NOMO-1 treated with dmso at 0.1 percent for 144 hours (cell line): Measurements from ENCODE around the gene DOCK4.

ENCODE experiments used
- DNase-seq: peaks from one replicate; lab custom pipeline; 2025; ENCODE audit not compliant: unreplicated experiment; lab: John Stamatoyannopoulos, UW

The DOCK4 gene

DNA sequence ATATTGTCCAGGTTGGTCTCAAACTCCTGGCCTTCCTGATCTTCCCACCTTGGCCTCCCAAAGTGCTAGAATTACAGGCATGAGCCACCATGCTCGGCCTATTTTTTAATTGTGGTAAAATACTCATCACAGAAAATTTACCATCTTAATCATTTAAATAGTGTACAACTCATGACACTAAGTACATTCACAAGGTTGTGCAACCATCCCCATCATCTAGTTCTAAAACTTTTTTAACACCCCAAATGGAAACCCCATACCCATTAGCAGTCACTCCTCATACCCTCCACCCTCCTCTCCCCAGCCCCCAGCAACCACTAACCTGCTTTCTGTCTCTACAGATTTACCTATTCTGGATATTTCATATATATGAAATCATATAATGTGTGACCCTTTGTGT lies 90.3 kb downstream of the DOCK4 start:
- no peak for DNase-seq

DNA sequence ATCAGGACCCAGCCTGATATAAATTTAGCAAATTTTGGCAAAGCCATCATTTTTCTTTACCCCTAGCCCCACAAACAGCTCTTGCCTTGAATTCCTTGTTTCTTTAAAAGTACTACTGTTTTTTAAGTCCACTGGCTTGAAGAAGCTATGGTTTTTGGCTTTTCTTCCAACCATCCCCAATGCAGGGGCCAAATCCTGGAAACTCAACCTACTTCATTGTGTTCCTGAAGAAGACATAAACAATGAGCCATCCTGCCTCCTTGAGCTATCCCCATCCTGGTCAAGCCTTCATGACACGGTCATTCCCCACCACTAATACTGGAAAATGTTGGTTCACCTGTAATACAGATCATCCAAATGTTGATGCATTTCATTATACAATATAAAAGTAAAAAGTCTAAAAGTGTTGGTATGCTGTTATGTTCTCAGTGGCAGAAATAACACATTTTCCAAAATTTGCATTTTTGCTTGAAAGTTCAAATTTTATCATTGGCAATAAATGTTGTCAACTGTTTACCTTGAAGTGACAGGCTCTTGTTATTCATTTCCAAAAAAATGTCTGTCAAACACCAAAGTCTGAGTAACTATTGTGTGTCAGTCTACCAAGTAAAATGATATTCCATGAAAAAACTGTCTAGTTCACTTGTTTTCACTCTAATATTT lies 92.2 kb downstream of the DOCK4 start:
- DNase-seq: no peak

DNA sequence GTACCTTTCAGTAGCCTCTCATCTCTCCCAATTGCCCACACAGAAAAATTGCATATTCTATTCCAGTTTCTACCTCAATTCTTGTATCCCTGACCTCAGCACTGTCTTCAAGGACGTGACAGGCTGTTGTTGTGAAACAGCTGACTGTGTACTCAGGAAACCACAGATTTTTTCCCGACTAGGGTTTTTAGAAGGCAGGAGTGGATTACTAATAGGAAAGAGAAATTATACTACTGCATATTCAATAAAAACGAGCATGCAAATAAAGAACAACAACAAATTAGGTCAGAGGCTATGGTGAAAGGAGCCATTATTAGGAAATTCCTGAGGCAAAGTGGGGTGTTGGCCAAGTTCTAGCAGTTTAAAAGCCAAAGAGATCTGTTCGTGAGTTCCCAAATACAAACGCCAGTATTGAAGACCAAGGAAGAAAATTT lies 93.4 kb downstream of the DOCK4 start:
- DNase-seq: no peak

DNA sequence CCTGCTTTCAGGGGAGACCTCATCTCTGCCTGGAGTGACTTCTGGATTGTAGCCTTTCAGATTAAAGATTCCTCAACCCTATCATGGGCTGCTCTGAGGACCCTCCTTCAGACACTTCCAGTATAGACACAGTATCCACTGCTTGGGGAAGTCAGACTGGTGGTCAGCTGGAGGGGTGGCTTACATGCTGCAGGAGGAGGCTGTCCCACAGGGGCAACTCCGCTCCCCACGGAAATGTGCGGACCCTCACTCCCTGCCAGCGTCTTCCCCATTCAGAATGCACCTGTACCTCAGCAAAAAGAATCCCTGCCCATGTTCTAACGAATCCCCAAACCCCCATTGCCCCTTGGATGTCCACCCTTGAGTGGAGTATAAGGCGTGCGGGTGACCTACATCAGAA lies 95.5 kb downstream of the DOCK4 start:
- no peak for DNase-seq

DNA sequence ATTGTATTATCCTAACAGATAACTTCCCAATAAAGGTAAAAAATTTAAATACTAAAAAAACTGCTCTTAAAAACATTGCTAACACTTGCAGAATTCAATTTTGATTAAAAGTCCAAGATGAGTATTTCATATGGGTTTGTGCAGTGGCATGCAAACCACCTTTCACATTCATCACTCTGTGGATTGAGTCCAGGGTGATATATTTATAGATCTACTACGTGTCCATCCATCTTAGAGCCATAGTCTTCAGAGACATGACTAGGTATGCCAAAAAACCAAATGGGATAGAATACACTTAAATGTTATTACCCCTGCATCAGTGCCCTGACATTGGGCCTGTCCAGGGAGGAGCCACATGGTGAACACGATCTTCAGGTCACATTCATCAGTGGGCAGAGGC lies 96.0 kb downstream of the DOCK4 start:
- DNase-seq: no peak

DNA sequence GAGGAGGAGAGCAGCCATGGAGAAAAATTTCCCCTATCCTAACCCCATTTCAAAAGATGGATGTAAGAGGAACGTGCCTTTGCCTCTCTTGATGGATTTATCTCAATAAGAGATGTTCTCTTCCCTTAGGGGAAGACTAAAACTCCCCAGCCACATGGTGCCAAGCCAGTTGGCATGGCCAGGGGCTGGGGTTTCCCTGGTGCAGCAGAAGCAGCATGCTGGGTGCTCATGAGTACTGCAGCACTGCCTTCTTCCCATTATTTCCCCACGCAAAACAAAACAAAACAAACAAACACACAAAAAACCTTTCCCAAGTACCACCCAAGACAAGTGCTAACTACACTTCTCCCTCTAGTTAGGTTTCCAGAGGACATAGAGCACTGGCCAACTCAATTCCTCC lies 97.2 kb downstream of the DOCK4 start:
- DNase-seq: no peak

DNA sequence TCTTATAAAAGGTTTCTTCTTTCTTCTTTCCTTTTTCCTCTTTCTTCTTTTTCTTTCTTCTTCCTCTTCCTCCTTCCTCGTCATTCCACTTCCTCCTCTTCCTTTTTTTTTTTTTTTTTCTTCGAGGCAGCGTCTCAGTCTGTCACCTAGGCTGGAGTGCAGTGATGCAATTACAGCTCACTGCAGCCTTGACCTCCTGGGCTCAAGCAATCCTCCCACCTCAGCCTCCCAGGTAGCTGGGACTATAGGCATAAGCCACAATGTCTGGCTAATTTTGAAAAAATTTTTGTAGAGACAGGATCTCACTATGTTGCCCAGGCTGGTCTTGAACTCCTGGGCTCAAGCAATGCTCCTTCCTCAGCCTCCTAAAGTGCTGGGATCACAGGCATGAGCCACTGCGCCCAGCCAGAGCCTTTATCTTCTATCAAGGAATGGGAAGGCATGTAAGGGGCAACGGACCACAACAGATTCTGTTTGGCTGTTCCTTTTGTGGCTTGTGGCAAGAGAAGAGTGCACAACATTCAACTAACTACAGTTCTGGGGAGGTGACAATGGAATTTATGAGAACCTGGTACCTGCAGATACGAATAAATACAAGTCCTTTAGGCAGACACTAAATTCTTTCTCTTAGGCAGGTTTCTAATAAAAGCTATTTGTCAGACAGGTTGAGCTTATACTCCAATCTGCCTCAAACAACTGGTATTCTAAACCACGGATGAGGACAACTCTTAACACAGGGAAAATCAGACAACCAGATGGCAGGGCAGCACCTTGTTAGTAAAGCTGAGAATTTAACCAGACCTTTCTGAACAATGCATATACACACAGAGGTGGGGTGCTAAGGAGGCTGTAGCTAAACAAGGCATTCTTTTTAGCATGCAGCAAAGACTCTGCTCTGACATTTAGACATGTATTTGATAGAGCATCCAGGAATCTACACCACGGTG lies 100.3 kb downstream of the DOCK4 start:
- no peak for DNase-seq

DNA sequence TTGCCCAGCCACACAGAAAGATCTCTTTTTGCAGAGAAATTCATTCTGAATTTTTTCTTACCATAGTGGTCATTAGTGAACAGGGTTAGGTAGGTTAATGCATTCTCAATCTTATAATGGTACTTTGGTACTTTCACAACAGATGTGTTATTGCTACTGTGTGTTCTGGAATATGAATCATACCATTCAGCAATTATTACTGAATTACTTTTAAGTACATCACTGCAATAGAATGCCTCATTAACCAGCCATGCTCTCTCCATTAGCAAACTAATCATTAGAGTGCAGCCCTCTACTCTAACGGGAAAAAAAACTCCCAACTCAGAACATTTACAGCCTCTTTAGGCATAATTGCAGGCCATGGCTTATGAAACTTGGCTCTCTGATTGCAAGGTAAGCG lies 102.1 kb downstream of the DOCK4 start:
- no peak for DNase-seq

DNA sequence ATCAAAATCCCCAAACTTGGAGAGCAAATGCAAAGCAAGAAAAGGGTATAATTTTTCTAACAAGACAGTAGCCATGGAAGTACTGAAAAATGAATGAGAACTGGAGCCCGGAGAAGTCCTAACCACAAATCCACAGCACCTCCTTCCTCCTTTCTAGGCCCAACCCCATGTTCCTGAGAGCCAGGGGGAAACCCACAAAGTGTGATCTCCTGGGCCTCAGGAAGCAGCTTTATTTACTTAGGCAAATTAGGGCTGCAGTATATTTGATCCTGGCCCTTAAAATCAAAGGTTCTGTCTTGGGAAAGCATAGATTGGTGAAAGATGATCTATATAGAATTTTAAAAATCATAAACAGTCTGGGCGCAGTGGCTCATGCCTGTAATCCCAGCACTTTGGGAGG lies 103.0 kb downstream of the DOCK4 start:
- DNase-seq: no peak

DNA sequence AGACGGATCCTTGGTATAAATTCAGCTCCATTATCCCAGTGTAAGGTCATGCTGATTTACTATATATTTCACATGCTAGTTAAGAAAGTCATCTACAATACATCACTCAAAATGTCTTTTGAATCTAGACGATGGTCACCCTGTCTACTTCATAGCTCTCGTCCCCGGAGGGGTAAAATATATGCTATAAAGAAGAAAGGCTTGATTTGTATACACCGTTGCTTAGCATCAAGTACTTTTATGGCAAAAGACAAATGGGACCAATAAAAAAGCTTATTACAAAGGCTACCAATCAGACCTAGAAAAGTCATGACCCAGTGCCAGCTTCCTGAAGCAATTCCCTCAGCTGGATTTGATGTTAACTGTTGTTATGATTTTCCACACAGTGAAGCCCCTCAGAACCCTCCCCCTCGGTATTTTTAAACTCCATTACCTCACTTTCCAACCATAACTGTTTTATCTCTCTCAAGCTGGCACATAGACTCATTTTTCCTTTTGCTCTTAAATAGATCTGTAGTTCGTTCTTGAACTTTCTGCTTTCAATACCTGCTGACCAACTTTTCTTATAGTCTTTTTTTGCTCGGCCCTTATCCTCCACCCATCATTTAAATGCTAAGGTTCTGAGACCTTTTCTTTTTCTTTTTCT lies 104.9 kb downstream of the DOCK4 start:
- DNase-seq: no peak

DNA sequence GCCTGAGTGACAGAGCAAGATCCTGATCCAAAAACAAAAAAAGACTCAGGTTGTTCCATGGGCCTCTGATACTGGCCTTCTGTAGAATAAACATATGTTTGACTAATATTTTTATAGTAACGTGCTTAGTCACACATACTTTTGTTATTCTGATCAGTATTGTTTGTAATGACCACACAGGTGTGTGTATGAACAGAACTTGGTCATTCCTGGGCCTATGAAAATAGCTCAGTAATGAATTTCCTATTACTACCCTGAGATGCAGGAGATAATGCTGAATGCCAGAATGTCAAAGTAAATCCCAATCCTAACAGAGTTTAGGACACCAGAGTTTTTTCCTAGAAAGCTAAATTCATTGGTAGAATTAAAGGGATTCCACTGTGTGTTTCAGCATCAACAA lies 108.7 kb downstream of the DOCK4 start:
- DNase-seq: no peak

DNA sequence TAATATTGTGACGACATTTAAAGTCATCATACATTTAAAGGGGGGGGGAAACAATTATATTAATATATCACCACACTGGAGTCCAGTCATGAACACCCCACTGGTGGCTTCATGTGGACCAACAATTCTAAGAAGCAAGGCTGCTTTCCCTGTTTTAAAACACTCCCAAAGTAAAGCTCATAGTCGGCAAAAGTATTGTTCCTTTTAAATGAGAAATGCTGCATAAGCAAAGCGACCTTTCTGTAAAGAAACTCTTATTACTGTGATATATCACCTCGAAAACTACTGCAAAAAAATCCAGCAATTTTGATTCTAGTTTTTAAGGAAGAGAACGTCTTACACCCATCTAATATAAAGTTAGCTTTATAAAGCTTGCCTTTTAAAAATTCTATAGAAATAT lies 112.8 kb downstream of the DOCK4 start:
- DNase-seq: no peak

DNA sequence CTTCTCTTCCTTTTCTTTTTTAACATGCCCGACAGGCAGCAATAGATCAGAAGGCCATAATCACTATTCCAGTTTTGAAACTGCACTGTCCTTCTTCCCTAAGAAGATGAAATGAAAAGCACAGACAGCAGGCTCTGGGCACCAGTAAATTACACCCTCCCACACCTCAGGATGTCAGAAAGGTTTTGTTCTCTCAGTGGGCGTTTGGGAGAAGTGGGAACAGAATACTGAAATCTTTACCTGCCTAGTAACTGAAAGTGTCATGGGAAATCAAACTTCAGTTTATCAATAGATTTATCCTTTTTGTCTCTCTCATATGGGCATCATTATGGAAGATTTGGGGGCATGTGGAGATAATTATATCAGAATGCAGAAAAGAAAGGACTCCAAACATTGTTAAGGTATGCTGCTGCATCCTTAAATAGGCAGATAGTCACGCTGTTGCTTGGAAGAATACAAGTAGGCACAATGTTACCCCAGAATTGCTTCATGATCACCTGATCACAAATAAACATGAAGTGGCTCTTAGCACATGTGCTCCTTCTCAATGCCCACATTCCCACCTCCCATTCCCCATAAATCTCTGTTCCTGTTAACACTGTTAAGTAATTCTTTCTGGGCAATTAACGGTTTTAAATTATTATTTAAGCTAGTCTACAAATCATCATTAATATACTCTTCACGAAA lies 113.3 kb downstream of the DOCK4 start:
- no peak for DNase-seq

DNA sequence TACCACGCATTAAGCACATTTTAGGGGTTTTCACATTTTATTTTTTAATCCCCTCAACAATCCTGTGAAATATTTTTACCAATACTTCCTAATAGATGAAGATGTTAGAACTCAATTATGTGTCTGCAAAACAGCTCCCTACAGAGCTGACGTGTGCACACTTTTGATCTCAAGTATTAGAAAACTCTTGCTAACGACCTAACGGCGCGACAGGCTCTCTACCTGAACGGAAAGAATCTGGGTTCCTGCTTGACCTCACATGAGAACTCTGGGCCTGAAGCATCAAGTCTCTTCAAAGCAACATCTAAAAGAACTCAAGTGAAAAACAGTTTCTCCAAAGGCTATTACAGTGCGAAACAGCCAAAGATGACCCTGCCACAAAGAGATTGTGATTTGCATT lies 113.9 kb downstream of the DOCK4 start:
- DNase-seq: no peak

DNA sequence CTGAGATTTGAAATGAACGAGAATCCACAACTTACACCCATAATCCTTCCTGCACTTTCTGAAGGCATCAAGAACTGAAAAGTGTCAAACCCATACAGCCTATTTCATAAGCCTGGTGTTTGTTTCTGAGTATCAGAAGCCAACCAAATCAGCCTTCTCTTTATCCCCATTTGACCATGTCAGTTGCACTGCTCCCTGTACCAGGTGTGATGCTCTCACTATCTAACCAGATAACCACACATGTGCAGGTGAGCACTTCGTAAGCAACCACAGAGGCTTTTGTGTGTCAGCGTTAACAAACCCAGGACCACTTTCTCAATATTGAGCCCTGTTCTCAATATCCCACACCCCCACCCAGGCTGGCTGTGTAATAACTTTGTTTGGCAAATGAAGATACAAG lies 114.4 kb downstream of the DOCK4 start:
- no peak for DNase-seq

DNA sequence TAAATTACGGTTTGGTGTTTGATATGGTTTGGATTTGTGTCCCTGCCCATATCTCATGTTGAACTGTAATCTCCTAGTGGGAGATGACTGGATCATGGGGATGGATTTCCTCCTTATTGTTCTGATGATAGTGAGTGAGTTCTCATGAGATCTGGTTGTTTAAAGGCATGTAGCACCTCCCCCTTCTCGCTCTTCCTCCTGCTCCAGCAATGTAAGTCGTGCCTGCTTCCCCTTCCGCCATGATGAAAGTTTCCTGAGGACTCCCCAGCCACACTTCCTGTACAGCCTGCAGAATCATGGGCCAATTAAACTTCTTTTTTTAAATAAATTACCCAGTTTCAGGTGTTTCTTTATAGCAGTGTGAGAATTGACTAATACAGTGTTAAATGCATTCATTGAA lies 116.6 kb downstream of the DOCK4 start:
- DNase-seq: no peak

DNA sequence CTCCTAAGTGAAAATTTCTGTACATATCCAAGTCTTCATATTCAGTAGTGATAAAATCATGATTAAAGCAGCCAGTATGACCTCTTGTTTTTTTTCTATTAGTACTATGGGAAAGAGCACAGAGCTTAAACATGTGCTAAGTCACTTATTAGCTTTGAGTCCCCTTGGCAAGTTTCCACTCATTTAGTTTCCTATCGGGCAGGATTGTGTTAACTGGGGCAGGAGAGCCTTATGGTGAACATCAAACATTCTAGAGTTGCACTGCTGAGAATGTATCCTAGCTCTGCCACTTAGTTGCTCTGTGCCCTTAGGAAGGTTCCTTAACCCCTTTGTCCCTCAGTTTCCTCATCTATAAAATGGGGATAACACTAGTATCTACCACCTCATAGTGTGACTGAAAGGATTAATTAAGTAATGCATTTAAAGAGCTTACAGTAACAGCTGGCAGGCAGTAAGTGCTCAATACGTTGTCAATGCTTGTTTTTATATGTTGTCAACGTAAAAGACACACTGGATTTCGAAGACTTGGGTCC lies 117.6 kb downstream of the DOCK4 start:
- DNase-seq: no peak

DNA sequence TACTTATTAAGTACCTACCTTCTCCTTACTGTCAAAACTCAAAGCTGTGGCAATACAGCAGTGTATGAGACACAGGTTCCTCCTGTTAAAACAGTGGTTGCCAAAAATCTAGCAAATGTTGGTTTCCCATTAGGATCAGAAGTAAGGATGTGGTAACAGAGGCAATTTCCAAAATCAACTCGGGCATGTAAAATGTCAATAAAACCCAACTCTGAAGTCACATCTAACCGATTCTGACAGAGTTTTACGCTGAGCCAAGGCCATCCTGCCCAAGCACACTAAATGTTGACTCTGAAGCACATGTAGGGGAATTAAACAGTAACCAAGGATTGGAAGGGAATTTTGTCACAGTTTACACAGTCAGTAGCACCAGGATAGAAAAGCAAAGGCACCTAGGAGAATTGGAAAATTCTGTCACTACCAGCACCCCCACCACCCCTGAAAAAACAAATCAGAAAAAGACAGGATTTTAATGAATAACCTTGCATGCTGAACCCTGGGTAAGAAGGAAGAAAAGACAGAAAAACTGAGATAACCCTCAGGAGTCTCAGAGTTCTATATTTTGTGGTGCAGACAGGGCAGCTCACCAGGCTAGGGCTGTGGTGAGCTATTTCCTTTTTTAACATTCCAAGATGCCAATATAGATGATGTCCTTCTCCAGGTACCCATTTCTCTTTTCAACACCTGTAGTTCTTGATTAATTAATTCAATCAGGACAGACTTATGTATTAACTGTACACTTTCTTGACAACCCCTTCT lies 119.5 kb downstream of the DOCK4 start:
- DNase-seq: no peak

DNA sequence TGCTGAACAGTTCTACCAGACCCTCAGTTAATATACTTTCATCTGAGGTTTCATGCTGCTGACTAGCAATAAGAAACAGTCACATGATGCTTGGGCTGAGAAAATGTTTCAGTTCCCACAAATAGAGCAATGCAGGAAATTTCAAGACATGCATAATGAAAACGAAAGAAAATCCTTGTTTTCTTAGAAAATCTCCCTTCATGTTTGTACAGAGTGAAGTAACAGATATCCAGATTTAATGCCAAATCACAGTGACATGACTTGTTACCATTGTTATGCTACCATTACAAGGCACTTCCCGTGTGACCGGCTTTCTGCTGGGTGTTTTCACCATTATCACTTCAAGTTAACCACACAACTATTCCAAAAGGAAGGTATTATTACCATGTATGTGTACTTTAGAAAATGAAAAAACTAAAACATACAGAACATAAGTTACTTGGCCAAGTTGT lies 121.7 kb downstream of the DOCK4 start:
- DNase-seq: no peak

DNA sequence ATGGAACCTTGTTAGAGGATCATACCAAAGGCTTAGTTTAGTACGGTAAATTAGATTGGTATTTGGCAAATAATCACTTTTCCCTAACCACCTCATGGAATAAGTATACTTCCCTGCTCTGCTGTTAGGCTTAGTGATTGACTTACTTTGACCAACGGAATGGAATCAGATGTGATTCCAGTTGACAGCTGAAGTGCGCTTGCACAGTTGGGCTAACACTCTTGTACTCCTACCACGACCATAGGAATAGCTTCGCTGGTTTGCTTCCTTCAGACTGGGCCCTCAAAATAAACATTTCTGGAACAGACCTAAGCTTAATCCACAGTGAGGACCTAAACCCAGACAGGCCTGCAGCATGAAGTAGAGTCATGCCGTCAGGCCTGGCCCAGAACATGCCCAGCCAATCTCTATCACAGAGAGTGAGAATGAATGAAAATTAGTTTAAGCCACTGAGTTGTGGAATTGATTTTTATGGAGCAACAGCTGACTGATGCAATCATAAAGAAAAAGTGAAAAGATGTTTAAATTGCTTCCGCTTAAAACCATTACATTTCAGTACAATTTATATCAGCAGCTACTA lies 122.3 kb downstream of the DOCK4 start:
- no peak for DNase-seq
